ENCODE data around the gene OR5AR1.
"Not testable (repeated sequence)": the region's sequence is repeated elsewhere in the genome, so short reads cannot be mapped to it uniquely, and the experiment has no call there.

Gene OR5AR1

DNA sequence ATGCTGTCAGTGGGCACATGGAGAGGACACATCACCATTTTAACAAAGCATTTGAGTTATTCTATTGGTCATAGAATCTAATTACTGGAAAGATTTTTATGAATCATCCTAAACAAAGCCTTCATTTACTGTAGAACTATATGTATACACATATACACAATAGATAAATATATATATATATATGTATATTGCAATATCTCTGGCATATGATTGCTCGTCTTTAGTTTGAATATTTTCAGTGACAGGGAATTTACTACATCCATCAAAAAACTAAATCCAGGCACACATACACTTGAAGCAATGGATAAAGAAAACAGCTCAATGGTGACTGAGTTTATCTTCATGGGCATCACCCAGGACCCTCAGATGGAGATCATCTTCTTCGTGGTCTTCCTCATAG lies at the start of gene OR5AR1:
OR5AR1 (plus strand) TSS at position 301 of the 400 bp plus-strand sequence; CDS start at position 301, 0 bp downstream.
- H2AFZ ChIP-seq (ENCODE audit: low read length, unreplicated experiment) = no peak within 1 kb of the TSS
- H3K4me3 ChIP-seq (ENCODE audit: low read depth, low read length) = no peak within 1 kb of the TSS
- H3K4me1 ChIP-seq (ENCODE audit: control insufficient read depth, insufficient read depth, low read length, unreplicated experiment) = no peaks in the 10 kb centered on the region
- H3K36me3 ChIP-seq (ENCODE audit: insufficient read depth, low read length) = no peaks in the 10 kb centered on the region
- H3K27ac ChIP-seq (ENCODE audit: low read depth, low read length) = no peak within 1 kb of the TSS
- no peaks in the 10 kb centered on the region for H3K79me2 ChIP-seq (ENCODE audit: control insufficient read depth, insufficient read depth, low read length, unreplicated experiment)
- H3K27me3 ChIP-seq (ENCODE audit: insufficient read depth, low read length) = no peaks in the 10 kb centered on the region

DNA sequence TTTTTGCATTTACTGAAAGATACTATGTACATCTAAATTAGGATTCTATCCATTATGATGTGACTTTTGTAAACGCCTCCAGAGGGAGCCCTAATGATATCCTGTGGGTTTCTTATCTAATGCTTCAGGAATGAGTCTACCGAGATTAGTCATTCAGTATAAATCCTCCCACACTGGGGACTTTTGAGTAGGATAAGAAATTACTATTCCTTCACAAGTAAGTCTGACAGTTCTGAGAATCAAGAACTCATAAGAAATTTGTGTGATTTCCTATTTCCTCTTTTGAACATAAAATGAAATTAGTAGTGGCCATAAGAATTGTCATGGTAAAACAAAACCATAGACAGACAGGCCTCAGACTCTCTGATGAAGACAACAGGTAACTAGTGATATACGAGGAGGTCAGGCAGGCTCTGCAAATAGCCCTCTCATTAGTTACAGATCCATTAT lies 38.8 kb upstream of the OR5AR1 start:
- Histone ChIP-seq H3K27me3 (ENCODE audit: insufficient read depth, low read length) (no peaks in the 10 kb centered on the region), H3K79me2 (ENCODE audit: control insufficient read depth, insufficient read depth, low read length, unreplicated experiment) (no peaks in the 10 kb centered on the region), H3K36me3 (ENCODE audit: insufficient read depth, low read length) (no peaks in the 10 kb centered on the region), H2AFZ (ENCODE audit: low read length, unreplicated experiment) (no peak overlapping the region), H3K27ac (ENCODE audit: low read depth, low read length) (no peak overlapping the region), H3K4me1 (ENCODE audit: control insufficient read depth, insufficient read depth, low read length, unreplicated experiment) (no peaks in the 10 kb centered on the region), H3K4me3 (ENCODE audit: low read depth, low read length) (no peak overlapping the region)

DNA sequence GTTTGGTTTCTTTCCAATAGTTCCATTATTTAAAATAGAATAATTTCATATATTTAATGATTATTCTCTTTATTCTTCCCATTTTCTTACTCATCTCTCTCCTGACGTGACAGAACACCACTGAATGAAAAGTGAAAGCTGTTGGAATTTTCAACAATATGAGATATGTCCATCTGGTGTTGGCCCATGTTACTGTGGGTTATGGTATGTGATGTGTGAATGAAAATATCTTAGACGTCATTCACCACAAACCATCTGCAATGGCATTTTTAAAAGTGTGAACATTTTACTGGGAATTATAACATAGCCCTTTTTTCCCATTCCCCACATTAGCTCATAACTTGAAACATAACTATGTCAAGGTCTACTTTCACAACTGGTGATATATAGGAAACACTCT lies 37.5 kb upstream of the OR5AR1 start:
- Histone ChIP-seq H3K79me2 (ENCODE audit: control insufficient read depth, insufficient read depth, low read length, unreplicated experiment) (no peaks in the 10 kb centered on the region), H3K4me1 (ENCODE audit: control insufficient read depth, insufficient read depth, low read length, unreplicated experiment) (no peaks in the 10 kb centered on the region), H2AFZ (ENCODE audit: low read length, unreplicated experiment) (no peak overlapping the region), H3K36me3 (ENCODE audit: insufficient read depth, low read length) (no peaks in the 10 kb centered on the region), H3K4me3 (ENCODE audit: low read depth, low read length) (no peak overlapping the region), H3K27ac (ENCODE audit: low read depth, low read length) (no peak overlapping the region), H3K27me3 (ENCODE audit: insufficient read depth, low read length) (no peaks in the 10 kb centered on the region)

DNA sequence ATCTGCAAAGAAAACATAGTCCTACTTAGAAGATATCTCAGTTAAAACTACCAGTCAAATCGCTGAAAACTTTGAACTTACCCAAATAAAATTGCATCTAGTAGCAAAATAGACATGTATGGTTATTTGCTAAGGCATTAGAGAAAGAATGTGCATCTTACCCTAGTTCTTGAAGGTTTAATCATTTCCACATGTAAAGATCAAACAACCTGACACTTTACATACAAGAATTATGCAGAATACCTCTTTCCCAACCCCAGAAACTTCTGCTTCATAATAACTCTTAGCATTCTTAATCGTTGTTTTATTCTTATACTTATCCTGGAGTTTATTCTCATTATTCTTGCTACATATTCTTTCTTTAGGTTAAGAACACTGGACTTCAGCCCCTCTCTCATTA lies 31.2 kb upstream of the OR5AR1 start:
- Histone ChIP-seq H3K79me2 (ENCODE audit: control insufficient read depth, insufficient read depth, low read length, unreplicated experiment) (no peaks in the 10 kb centered on the region), H3K27me3 (ENCODE audit: insufficient read depth, low read length) (no peaks in the 10 kb centered on the region), H3K4me1 (ENCODE audit: control insufficient read depth, insufficient read depth, low read length, unreplicated experiment) (no peaks in the 10 kb centered on the region), H3K36me3 (ENCODE audit: insufficient read depth, low read length) (no peaks in the 10 kb centered on the region), H3K27ac (ENCODE audit: low read depth, low read length) (no peak overlapping the region), H2AFZ (ENCODE audit: low read length, unreplicated experiment) (no peak overlapping the region), H3K4me3 (ENCODE audit: low read depth, low read length) (no peak overlapping the region)

DNA sequence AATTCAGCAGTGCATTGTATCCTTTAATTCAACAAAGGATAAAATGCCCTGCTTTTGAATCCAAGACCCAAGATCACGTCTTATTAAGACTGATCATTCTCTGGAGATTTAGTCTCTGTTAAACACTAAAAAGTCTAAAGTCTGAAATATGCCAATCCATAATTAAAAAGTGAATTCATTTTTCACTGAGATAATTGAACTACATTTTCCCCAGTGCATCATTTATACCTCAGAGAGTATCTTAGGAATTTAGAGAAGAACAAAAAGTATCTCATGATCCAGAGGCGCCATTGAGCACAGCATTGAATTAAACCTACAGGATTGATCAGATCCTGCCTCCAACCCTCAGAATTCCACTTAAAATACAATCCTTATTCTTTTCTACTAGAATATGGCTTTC lies 26.6 kb upstream of the OR5AR1 start:
- Histone ChIP-seq H3K36me3 (ENCODE audit: insufficient read depth, low read length) (no peaks in the 10 kb centered on the region), H3K27ac (ENCODE audit: low read depth, low read length) (no peak overlapping the region), H2AFZ (ENCODE audit: low read length, unreplicated experiment) (no peak overlapping the region), H3K27me3 (ENCODE audit: insufficient read depth, low read length) (no peaks in the 10 kb centered on the region), H3K79me2 (ENCODE audit: control insufficient read depth, insufficient read depth, low read length, unreplicated experiment) (no peaks in the 10 kb centered on the region), H3K4me3 (ENCODE audit: low read depth, low read length) (no peak overlapping the region), H3K4me1 (ENCODE audit: control insufficient read depth, insufficient read depth, low read length, unreplicated experiment) (no peaks in the 10 kb centered on the region)

DNA sequence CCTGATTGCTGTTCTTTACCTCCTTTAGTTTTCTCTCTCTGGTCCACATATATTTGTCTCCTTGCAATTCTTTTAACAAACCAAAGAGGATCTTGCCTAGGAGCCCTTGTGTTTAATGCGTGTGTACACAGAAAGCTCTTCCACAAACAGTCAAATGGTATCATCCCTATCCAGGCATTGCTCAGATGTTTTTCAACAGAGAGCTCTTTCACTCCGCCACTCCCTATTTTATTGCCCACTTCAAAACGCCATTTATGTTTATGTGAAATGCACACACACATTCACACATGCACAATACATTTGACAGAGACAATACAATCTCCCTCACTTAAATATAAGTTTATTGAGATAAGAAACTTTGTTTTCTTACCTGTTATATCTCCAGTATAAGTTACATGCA lies 26.0 kb upstream of the OR5AR1 start:
- no peak overlapping the region for H3K4me3 ChIP-seq (ENCODE audit: low read depth, low read length)
- no peaks in the 10 kb centered on the region for H3K79me2 ChIP-seq (ENCODE audit: control insufficient read depth, insufficient read depth, low read length, unreplicated experiment)
- H3K27ac ChIP-seq (ENCODE audit: low read depth, low read length) = no peak overlapping the region
- no peak overlapping the region for H2AFZ ChIP-seq (ENCODE audit: low read length, unreplicated experiment)
- H3K27me3 ChIP-seq (ENCODE audit: insufficient read depth, low read length) = no peaks in the 10 kb centered on the region
- H3K4me1 ChIP-seq (ENCODE audit: control insufficient read depth, insufficient read depth, low read length, unreplicated experiment) = no peaks in the 10 kb centered on the region
- no peaks in the 10 kb centered on the region for H3K36me3 ChIP-seq (ENCODE audit: insufficient read depth, low read length)

DNA sequence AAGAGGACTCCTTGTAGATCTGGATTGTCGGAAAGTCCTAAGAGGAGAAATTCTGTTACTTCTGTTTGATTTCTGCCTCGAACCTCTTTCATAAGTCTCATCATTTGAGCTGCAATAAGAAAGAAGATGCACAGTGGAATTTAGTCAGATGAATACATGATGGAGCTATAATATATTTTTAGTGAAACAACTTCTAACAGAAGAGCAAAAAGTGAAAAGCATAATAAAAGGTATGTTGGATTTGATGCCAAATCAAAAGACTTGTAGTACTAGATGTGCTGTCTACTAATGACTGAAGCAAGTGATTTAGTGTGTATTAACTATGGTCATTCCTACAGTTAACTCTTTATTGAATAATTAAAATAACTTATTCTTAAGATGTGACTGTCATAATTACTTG lies 21.1 kb upstream of the OR5AR1 start, which contains the start of gene OR5AP2:
OR5AP2 (minus strand) TSS at position 101 of the 400 bp plus-strand sequence; CDS start at position 101, 0 bp downstream.
- no peak within 1 kb of the TSS for H3K4me3 ChIP-seq (ENCODE audit: low read depth, low read length)
- H3K27me3 ChIP-seq (ENCODE audit: insufficient read depth, low read length) = no peaks in the 10 kb centered on the region
- H3K27ac ChIP-seq (ENCODE audit: low read depth, low read length) = no peak within 1 kb of the TSS
- H3K4me1 ChIP-seq (ENCODE audit: control insufficient read depth, insufficient read depth, low read length, unreplicated experiment) = no peaks in the 10 kb centered on the region
- H3K36me3 ChIP-seq (ENCODE audit: insufficient read depth, low read length) = no peaks in the 10 kb centered on the region
- no peaks in the 10 kb centered on the region for H3K79me2 ChIP-seq (ENCODE audit: control insufficient read depth, insufficient read depth, low read length, unreplicated experiment)
- H2AFZ ChIP-seq (ENCODE audit: low read length, unreplicated experiment) = no peak within 1 kb of the TSS

DNA sequence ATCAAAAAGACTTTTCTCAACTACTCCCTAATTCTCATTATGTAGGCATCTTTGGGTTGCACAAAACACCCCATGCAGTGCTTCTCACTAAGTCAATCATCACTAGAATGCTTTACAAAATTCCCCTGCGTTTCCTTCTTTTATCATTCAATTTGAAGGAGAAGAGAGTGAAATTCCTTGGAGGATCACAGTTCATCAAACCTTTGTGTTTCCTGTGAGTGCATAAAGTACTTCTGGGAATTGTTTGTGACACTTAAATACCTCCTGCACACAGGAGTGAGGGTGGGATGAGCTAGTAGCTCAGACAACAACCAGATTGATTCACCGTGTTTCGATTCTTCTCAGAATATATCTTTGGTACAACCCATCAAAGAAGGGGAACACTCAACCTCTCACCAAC lies 3.7 kb upstream of the OR5AR1 start:
- H3K27me3 ChIP-seq (ENCODE audit: insufficient read depth, low read length) = no peaks in the 10 kb centered on the region
- H3K4me3 ChIP-seq (ENCODE audit: low read depth, low read length) = no peak overlapping the region
- H2AFZ ChIP-seq (ENCODE audit: low read length, unreplicated experiment) = no peak overlapping the region
- no peak overlapping the region for H3K27ac ChIP-seq (ENCODE audit: low read depth, low read length)
- no peaks in the 10 kb centered on the region for H3K4me1 ChIP-seq (ENCODE audit: control insufficient read depth, insufficient read depth, low read length, unreplicated experiment)
- H3K36me3 ChIP-seq (ENCODE audit: insufficient read depth, low read length) = no peaks in the 10 kb centered on the region
- H3K79me2 ChIP-seq (ENCODE audit: control insufficient read depth, insufficient read depth, low read length, unreplicated experiment) = no peaks in the 10 kb centered on the region

DNA sequence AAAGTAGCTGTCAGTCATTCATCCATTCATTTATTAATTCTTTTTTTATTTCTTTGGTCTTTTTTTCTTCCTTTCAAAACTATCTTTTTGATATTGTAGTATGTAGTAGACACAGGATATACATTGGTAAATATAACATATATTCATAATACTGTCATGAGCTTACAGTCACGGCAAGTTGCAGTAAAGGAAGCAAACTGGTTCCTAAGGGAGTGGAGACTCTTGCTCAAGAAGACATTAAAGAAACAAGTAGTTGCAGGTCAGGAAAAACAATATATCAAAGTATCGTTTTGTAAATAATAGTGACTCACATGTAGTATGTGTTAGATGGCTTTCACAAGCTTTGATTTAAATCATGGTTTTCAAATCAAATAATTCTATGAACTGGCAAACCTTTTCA lies 7.5 kb downstream of the OR5AR1 start:
- Histone ChIP-seq H2AFZ (ENCODE audit: low read length, unreplicated experiment) (no peak overlapping the region), H3K79me2 (ENCODE audit: control insufficient read depth, insufficient read depth, low read length, unreplicated experiment) (no peaks in the 10 kb centered on the region), H3K4me1 (ENCODE audit: control insufficient read depth, insufficient read depth, low read length, unreplicated experiment) (no peaks in the 10 kb centered on the region), H3K4me3 (ENCODE audit: low read depth, low read length) (no peak overlapping the region), H3K27me3 (ENCODE audit: insufficient read depth, low read length) (no peaks in the 10 kb centered on the region), H3K36me3 (ENCODE audit: insufficient read depth, low read length) (no peaks in the 10 kb centered on the region), H3K27ac (ENCODE audit: low read depth, low read length) (no peak overlapping the region)

DNA sequence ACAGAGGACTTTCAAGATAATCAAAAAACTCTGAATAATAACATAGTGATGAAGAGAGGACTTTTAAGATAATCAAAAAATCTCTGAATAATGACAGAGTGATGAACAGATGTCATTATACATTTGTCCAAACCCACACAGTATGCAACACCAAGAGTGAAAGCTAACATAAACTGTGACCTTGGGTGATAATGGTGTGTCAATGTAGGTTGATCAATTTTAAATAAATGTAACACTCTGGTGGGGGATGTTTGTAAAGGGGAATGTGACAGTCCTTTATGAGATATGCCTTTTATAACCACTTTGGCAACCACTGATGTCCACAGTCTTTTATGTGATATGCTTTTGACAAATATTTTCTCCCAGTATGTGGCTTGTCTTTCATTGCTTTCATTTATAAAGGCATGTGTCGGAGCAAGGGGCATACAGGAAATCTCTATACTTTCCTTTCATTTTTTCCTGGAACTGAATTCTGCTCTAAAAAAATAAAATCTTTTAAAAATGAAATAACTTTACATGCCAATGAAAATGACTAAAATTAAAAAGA lies 25.1 kb downstream of the OR5AR1 start:
- no peak overlapping the region for H3K27ac ChIP-seq (ENCODE audit: low read depth, low read length)
- H3K27me3 ChIP-seq (ENCODE audit: insufficient read depth, low read length) = no peaks in the 10 kb centered on the region
- no peak overlapping the region for H2AFZ ChIP-seq (ENCODE audit: low read length, unreplicated experiment)
- H3K4me3 ChIP-seq (ENCODE audit: low read depth, low read length) = no peak overlapping the region
- no peaks in the 10 kb centered on the region for H3K4me1 ChIP-seq (ENCODE audit: control insufficient read depth, insufficient read depth, low read length, unreplicated experiment)
- H3K79me2 ChIP-seq (ENCODE audit: control insufficient read depth, insufficient read depth, low read length, unreplicated experiment) = no peaks in the 10 kb centered on the region
- no peaks in the 10 kb centered on the region for H3K36me3 ChIP-seq (ENCODE audit: insufficient read depth, low read length)

DNA sequence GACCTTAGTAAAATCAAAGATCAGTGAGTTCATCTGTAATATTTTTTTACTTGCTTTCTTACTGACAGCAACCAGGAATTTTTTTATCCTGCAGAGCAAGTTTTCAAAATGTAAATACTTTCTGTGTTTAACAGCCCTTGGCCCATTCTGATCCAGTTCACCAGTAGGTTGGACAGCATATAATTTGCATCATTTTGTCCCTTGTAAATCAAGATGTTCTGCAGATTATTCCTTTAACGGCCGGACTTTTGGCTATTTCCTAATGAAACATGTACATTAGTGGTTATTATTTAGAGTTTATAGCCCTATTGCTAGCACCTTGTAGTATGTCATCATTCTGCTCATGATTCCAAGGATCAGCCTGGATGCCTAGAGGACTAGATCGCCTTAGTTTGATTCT lies 27.7 kb downstream of the OR5AR1 start:
- not testable (repeated sequence) for H3K36me3 ChIP-seq (ENCODE audit: insufficient read depth, low read length); H2AFZ ChIP-seq (ENCODE audit: low read length, unreplicated experiment); H3K4me3 ChIP-seq (ENCODE audit: low read depth, low read length); H3K4me1 ChIP-seq (ENCODE audit: control insufficient read depth, insufficient read depth, low read length, unreplicated experiment); H3K27me3 ChIP-seq (ENCODE audit: insufficient read depth, low read length); H3K79me2 ChIP-seq (ENCODE audit: control insufficient read depth, insufficient read depth, low read length, unreplicated experiment); H3K27ac ChIP-seq (ENCODE audit: low read depth, low read length)

Data from ACC112 (cell line).